AG04450 (cell line): ENCODE measurements around the gene RPL23. TPM values are rescaled to one million over a fixed set of nuclear protein-coding genes. Genes with fewer than 3 reads are reported as not detected.
A peak's percentile ranks its signal among the peaks of the same experiment; 100 is the strongest.

Experiments
- CTCF ChIA-PET: fragments of 300-600, 350-600 bp; formaldehyde crosslinking; extraction: SDS; loops from one replicate; lab custom pipeline; 2022; ENCODE audit warnings: antibody characterized with exemption, inconsistent platforms; lab: Charles Lee
- POLR2A ChIA-PET: fragments of 350-600 bp; formaldehyde crosslinking; extraction: SDS; loops from one replicate; lab custom pipeline; 2021; ENCODE audit warnings: antibody characterized with exemption, inconsistent platforms; lab: Yijun Ruan, JAX
- DNase-seq: peaks from one replicate; pipeline ENCODE4 v3.0.0-alpha.2; 2011; ENCODE audit warnings: low read depth, low spot score
- H3K27ac ChIP-seq: one replicate; pipeline ENCODE4 v1.5.1; 2012; ENCODE audit warnings: low read depth, low read length, control low read depth
- H3K27me3 ChIP-seq: one replicate; pipeline ENCODE4 v1.6.0; 2012; ENCODE audit warnings: low read length; ENCODE audit not compliant: control insufficient read depth, insufficient read depth
- H3K4me3 ChIP-seq: 2 replicates; pipeline ENCODE4 v1.5.1; 2011; ENCODE audit warnings: mild to moderate bottlenecking, low read depth, low read length, control low read depth
- H3K9me3 ChIP-seq: 2 replicates; pipeline ENCODE4 v1.5.1; 2012; ENCODE audit warnings: low read length; ENCODE audit not compliant: control insufficient read depth, insufficient read depth
- CTCF ChIP-seq: IDR thresholded peaks from 2 replicates; pipeline ENCODE4 v1.5.1; 2011; ENCODE audit warnings: low read depth, low read length, control low read depth, inconsistent platforms
- polyA plus RNA-seq: library from polyadenylated mRNA; depleted of rRNA; stranded (reverse); fragments of >200 nt; gene quantifications from 2 replicates; pipeline ENCODE4 v1.2.3, GENCODE V29; 2011

RPL23 gene
- polyA plus RNA-seq, 1 experiment: 3,155 TPM

GRCh38 chr17:38873640-38874380 is 20.3 kb upstream of the RPL23 start:
- H3K27ac ChIP-seq: no peak overlapping the region
- peak overlapping the region; percentile 98 for H3K4me3 ChIP-seq
- H3K27me3 ChIP-seq: no peaks in the 10 kb centered on the region
- TF ChIP-seq CTCF: no peak
- POLR2A ChIA-PET: interaction anchor here (0.6 to 0.7 kb wide), 2 partner anchors 33 to 37 kb away, joined by 3 read pairs; no protein-coding TSS in a partner anchor
- no peak for DNase-seq
- CTCF ChIA-PET: no interaction called here
- no peaks in the 10 kb centered on the region; the same call in 1 of the 2 replicates for H3K9me3 ChIP-seq

GRCh38 chr17:38872671-38873385 is 19.3 kb upstream of the RPL23 start:
- Histone ChIP-seq H3K9me3 (no peaks in the 10 kb centered on the region; the same call in 1 of the 2 replicates), H3K27ac (no peak overlapping the region), H3K4me3 (peak overlapping the region; percentile 98), H3K27me3 (no peaks in the 10 kb centered on the region)
- CTCF ChIA-PET: interaction anchor here (0.6 to 0.8 kb wide), 2 partner anchors 27 to 280 kb away, joined by 3 to 6 read pairs; no protein-coding TSS in a partner anchor
- no peak for TF ChIP-seq CTCF
- POLR2A ChIA-PET: interaction anchor here (0.6 to 6.5 kb wide), 5 partner anchors 11 to 74 kb away, joined by 3 to 74 read pairs (median 3); partner anchors contain the start of genes PIP4K2B and RPL23
- no peak for DNase-seq

GRCh38 chr17:38872027-38872511 is 18.5 kb upstream of the RPL23 start:
- no peaks in the 10 kb centered on the region; the same call in 1 of the 2 replicates for H3K9me3 ChIP-seq
- CTCF ChIA-PET: interaction anchor here (0.5 kb wide), 1 partner anchor 27 kb away, joined by 4 read pairs; no protein-coding TSS in a partner anchor
- H3K27me3 ChIP-seq: no peaks in the 10 kb centered on the region
- H3K4me3 ChIP-seq: peak overlapping the region; percentile 98
- DNase-seq: no peak
- TF ChIP-seq CTCF: no peak
- no peak overlapping the region for H3K27ac ChIP-seq
- POLR2A ChIA-PET: interaction anchor here (1.2 to 6.5 kb wide), 6 partner anchors 8 to 281 kb away, joined by 3 to 74 read pairs (median 9); partner anchors contain the start of genes PIP4K2B and RPL23

- no peak for DNase-seq
- no peaks in the 10 kb centered on the region; the same call in 1 of the 2 replicates for H3K9me3 ChIP-seq
- CTCF ChIA-PET: interaction anchor here (0.5 kb wide), 1 partner anchor 26 kb away, joined by 4 read pairs; no protein-coding TSS in a partner anchor
- peak overlapping the region; percentile 47 for H3K27ac ChIP-seq
- POLR2A ChIA-PET: interaction anchor here (0.8 to 6.5 kb wide), 9 partner anchors 8 to 282 kb away, joined by 3 to 74 read pairs (median 5); partner anchors contain the start of genes LASP1NB, PIP4K2B and RPL23
- no peak for TF ChIP-seq CTCF
- H3K4me3 ChIP-seq: peak overlapping the region; percentile 98
- no peaks in the 10 kb centered on the region for H3K27me3 ChIP-seq
These were observed 17.9 kb upstream of the RPL23 start for GRCh38 chr17:38871247-38872015.
